Measurements from ENCODE around the gene LRRN2.

- TF ChIP-seq CTCF (IDR thresholded peaks at IDR 0.05; ENCODE audit: insufficient read depth, low read depth, low read length) (no peak), EZH2 (IDR thresholded peaks at IDR 0.05; ENCODE audit: insufficient read depth, low read length) (no peak)
These were observed 83.4 kb downstream of the LRRN2 start for GRCh38 chr1:204602111-204602579.

Data from astrocyte (in vitro differentiated cells and primary cell).